PC-9 (cell line): ENCODE results near the gene TSHZ2.

ENCODE experiments used
- CTCF ChIP-seq: fragments of 200-600 bp; sonication (generic); conservative IDR thresholded peaks from 2 replicates; pipeline ENCODE4 v1.6.1; 2017; ENCODE audit warnings: mixed run types, antibody characterized with exemption, mild to moderate bottlenecking, moderate library complexity
- EZH2 ChIP-seq: fragments of 200-600 bp; sonication (generic); IDR thresholded peaks from 2 replicates; pipeline ENCODE4 v1.8.0; 2017; ENCODE audit warnings: antibody characterized with exemption, low read depth

- TF ChIP-seq CTCF, result no peak
- TF ChIP-seq EZH2, result no peak
These were observed 418.6 kb downstream of the TSHZ2 start for GRCh38 chr20:53390770-53391169.
